IgD-negative memory B cell (primary cell): ENCODE measurements around the gene AGXT2. TPM values are rescaled to one million over a fixed set of nuclear protein-coding genes. Genes with fewer than 3 reads are reported as not detected.

Source experiments
- H3K27ac Mint-ChIP-seq, 3 donors: one replicate each; pipeline ENCODE4 v1.8.0; 2020 to 2022; ENCODE audit warnings: mild to moderate bottlenecking in 3 of 3, mixed read lengths in 3 of 3, moderate library complexity in 1 of 3
- H3K27me3 Mint-ChIP-seq: one replicate; pipeline ENCODE4 v1.8.0; 2021; ENCODE audit warnings: mixed read lengths
- H3K36me3 Mint-ChIP-seq: one replicate; pipeline ENCODE4 v1.8.0; 2020; ENCODE audit warnings: mild to moderate bottlenecking, mixed read lengths
- H3K4me1 Mint-ChIP-seq, 3 donors: one replicate each; pipeline ENCODE4 v1.8.0; 2020 to 2022; ENCODE audit warnings: mixed read lengths in 3 of 3, mild to moderate bottlenecking in 1 of 3
- H3K4me3 Mint-ChIP-seq, 4 donors: one replicate each; pipeline ENCODE4 v1.8.0; 2020 to 2022; ENCODE audit warnings: mild to moderate bottlenecking in 4 of 4, mixed read lengths in 4 of 4, moderate library complexity in 3 of 4
- H3K9me3 Mint-ChIP-seq, 3 donors: one replicate each; pipeline ENCODE4 v1.8.0; 2020 to 2021; ENCODE audit warnings: mixed read lengths in 3 of 3, mild to moderate bottlenecking in 1 of 3
- polyA plus RNA-seq: library from polyadenylated mRNA; unstranded; fragments of 300-500 nt; fragmentation: Illumina TruSeq; gene quantifications from one replicate; pipeline ENCODE4 v1.2.3, GENCODE V29; 2021

AGXT2 gene
- polyA plus RNA-seq, 1 donor from 2014 or later = not detected

GRCh38 chr5:35066260-35066795, 18.6 kb upstream of the AGXT2 start:
- H3K36me3 Mint-ChIP-seq = no peaks in the 10 kb centered on the region
- peaks cover 5 to 9% (median 7%) of the 10 kb centered on the region in 3 donors for H3K4me1 Mint-ChIP-seq
- H3K27ac Mint-ChIP-seq = no peak overlapping the region
- no peak overlapping the region for H3K4me3 Mint-ChIP-seq
- no peaks in the 10 kb centered on the region for H3K27me3 Mint-ChIP-seq
- H3K9me3 Mint-ChIP-seq = no peaks in the 10 kb centered on the region

DNA sequence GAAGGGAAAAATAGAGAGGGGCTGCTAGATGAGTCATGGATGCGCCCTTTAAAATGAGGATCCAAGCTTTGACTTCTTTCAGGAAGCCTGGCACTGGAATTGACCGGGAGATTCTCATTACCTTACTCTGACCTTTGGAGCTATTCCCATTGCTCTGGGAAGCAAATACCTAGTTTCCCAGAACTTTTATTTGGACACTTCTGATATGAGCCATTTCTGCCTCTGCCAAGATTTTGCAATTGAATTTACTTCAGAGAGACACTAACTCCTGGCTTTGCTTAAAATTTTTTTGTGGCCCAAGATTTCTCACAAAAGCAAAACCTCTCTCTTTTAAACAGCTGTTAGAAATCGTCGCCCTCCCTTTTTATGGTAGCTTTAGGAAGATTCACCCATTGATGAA, 15.7 kb upstream of the AGXT2 start:
- no peaks in the 10 kb centered on the region for H3K27me3 Mint-ChIP-seq
- no peaks in the 10 kb centered on the region for H3K9me3 Mint-ChIP-seq
- H3K27ac Mint-ChIP-seq = no peak overlapping the region
- no peaks in the 10 kb centered on the region for H3K36me3 Mint-ChIP-seq
- H3K4me1 Mint-ChIP-seq = peaks cover 5 to 9% (median 7%) of the 10 kb centered on the region in 3 donors
- no peak overlapping the region for H3K4me3 Mint-ChIP-seq

DNA sequence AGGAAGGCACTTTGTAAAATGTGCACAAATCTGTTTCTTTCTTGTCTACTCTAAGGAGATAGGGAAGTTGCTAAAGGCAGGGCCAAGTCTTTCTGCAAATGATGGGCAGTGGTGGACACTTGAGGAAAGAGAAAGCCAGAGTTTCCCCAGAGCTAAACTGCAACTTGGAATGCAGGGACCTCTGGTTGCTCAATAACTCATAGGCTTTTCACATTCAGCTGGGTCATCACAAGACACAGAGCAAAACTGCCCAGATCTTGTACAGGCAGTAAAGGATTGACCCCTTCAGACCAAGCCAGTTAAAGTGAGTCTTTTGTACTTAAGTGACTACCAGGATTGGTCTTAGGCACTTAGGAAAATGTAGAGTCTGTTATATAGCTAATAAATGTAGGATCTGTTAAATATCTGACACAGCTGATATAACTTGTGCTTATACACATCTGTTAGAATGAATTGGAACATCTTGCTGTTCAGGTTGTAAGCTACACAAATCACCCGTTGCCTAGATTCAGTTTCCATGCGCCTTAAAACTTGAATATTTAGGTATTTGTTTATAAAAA, 13.5 kb upstream of the AGXT2 start:
- H3K27me3 Mint-ChIP-seq = peaks cover 2% of the 10 kb centered on the region
- H3K36me3 Mint-ChIP-seq = no peaks in the 10 kb centered on the region
- peaks cover 5 to 7% (median 5%) of the 10 kb centered on the region in 3 donors for H3K4me1 Mint-ChIP-seq
- no peak overlapping the region for H3K4me3 Mint-ChIP-seq
- H3K9me3 Mint-ChIP-seq = no peaks in the 10 kb centered on the region
- no peak overlapping the region for H3K27ac Mint-ChIP-seq

DNA sequence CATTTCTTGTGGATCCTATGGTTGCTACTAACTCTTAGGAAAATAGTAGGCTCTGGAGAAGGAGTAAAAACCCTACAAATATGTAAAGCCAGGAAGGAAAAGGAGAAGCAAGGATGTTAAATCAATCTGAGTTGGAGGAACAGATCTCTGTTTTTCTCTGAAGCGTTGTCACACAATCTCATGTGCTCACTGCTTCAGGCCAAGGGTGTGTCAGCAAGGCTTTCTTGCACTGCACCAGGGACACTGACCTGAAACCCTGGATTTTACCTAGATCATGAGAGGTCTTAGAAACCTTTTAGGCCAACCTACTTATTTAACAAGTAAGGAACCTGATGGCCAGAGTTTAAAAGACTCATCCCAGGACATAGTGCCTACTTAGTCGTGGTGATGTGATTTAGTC, 12.5 kb upstream of the AGXT2 start:
- Mint-ChIP-seq H3K4me1 (no peaks in the 10 kb centered on the region), H3K9me3 (no peaks in the 10 kb centered on the region), H3K27me3 (peaks cover 2% of the 10 kb centered on the region), H3K27ac (no peak overlapping the region), H3K36me3 (no peaks in the 10 kb centered on the region), H3K4me3 (no peak overlapping the region)

DNA sequence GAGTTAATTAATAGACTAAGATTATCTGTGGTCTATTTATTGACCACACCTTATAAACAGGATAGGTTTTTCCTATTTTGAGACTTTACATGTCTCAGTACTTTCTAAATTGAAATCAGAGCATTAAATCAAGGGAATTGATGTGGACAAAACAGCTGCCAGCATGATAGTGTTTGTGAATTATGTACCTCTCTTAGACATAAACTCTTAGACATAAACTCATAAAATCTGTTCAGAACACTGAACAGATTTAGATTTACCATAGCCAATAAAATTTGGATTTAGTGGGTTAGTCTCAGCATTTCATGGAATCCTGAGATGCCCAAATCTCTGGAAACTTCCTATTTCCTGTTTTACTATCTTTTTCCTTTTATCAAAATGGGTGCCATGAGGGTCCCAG, 11.5 kb upstream of the AGXT2 start:
- Mint-ChIP-seq H3K9me3 (no peaks in the 10 kb centered on the region), H3K27ac (no peak overlapping the region), H3K4me3 (no peak overlapping the region), H3K4me1 (no peaks in the 10 kb centered on the region), H3K27me3 (peaks cover 6% of the 10 kb centered on the region), H3K36me3 (no peaks in the 10 kb centered on the region)

DNA sequence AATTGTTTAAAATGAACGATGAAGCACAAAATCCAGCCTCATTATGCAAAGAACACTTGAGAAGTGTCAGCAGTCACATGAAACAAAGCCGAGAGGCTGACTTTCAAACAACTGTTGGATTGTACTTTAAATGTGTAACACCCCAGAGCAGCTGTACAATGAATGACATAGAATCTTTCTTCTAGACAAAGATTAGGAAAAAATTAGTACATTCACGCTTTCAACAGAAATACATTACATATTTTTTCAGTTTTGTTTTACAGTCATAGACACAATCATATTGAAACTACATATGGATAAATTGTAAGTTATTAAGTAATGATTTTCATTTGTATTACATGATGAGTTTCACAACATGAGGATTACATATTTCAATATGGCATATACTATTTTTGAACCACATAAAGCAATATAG, 10.6 kb upstream of the AGXT2 start:
- no peaks in the 10 kb centered on the region for H3K4me1 Mint-ChIP-seq
- H3K36me3 Mint-ChIP-seq = no peaks in the 10 kb centered on the region
- no peak overlapping the region for H3K27ac Mint-ChIP-seq
- no peak overlapping the region for H3K4me3 Mint-ChIP-seq
- H3K9me3 Mint-ChIP-seq = no peaks in the 10 kb centered on the region
- H3K27me3 Mint-ChIP-seq = peaks cover 6% of the 10 kb centered on the region

- Mint-ChIP-seq H3K27me3 (peaks cover 8% of the 10 kb centered on the region), H3K27ac (no peak overlapping the region)
These were observed 8.9 kb upstream of the AGXT2 start for GRCh38 chr5:35056686-35057085.

DNA sequence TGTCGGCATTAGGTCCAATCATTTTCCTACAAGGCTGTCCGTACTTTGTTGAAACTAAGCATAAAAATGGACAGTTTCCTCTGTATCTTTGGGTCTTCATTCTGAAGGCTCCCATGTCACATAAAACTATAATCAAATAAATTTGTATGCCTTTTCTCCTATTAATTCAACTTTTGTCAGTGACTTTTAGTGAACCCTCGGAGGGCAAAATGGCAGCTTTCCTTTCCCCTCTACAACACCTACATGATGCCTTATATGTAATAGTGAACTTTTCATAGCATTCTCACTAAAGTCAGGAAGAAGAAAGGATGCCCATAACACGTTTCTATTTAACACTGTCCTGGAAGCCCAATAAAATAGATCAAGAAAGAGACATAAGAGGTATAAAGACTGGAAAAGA, 5.1 kb upstream of the AGXT2 start:
- H3K27me3 Mint-ChIP-seq = peaks cover 8% of the 10 kb centered on the region
- H3K27ac Mint-ChIP-seq = no peak overlapping the region
- H3K4me3 Mint-ChIP-seq = no peak overlapping the region
- H3K9me3 Mint-ChIP-seq = no peaks in the 10 kb centered on the region
- no peaks in the 10 kb centered on the region for H3K36me3 Mint-ChIP-seq
- H3K4me1 Mint-ChIP-seq = no peaks in the 10 kb centered on the region

More at GRCh38 chr5:35056686-35057085, 8.9 kb upstream of the AGXT2 start:
- H3K9me3 Mint-ChIP-seq = no peaks in the 10 kb centered on the region
- no peak overlapping the region for H3K4me3 Mint-ChIP-seq
- H3K36me3 Mint-ChIP-seq = no peaks in the 10 kb centered on the region
- H3K4me1 Mint-ChIP-seq = no peaks in the 10 kb centered on the region

DNA sequence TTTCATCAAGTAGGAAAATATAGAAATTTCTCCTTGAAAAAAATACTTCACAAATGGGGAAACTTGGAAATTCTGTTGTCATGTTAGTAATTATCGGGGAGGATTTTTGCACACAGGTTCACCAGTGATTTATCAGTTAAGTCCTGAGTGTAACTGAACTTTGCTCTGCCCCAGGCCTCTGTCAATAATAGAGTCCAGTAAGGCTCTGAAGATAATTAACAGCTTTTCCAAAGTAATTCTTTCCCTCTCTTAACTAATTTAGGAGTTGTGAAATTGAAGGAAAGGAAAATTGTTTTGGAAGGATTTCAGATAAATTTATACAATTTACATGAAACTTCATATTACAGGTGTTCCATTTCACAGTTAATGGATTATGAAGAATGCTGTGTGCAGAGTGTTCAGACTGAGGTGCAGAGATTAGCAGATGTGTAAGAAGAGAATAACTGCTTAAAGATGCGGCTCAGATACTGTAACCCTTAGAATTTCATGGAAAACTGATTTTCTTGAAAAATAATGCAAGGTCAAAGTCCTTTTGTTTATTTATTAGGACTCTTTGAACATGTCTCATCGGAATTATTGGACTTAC, 2.9 kb upstream of the AGXT2 start:
- Mint-ChIP-seq H3K4me3 (no peak overlapping the region), H3K4me1 (no peaks in the 10 kb centered on the region), H3K36me3 (peaks cover 2% of the 10 kb centered on the region), H3K27me3 (peaks cover 10% of the 10 kb centered on the region), H3K27ac (no peak overlapping the region), H3K9me3 (no peaks in the 10 kb centered on the region)

DNA sequence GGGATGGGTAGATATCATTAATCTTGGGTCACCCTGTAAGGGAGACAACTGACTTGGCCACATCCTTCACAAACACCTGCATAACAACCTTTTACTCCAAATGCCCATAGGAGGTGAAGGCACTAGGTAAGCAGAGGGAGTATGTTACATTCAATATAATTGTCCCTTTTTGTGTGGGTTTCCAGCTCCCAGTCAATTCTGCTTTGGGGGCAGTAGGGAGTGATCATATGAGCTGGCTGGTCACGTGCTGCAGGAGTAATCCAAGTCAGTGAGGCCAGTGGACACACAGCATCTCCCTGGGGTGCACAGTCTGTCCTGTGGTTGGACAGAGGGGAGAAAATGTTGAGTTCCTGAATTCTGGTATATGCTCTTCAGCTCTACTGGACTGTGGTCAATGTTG, 1.2 kb upstream of the AGXT2 start:
- Mint-ChIP-seq H3K4me1 (no peaks in the 10 kb centered on the region), H3K27me3 (peaks cover 8% of the 10 kb centered on the region), H3K36me3 (peaks cover 2% of the 10 kb centered on the region), H3K27ac (no peak overlapping the region), H3K9me3 (no peaks in the 10 kb centered on the region), H3K4me3 (no peak overlapping the region)

- H3K4me3 Mint-ChIP-seq = no peak overlapping the region
- H3K36me3 Mint-ChIP-seq = peaks cover 2% of the 10 kb centered on the region
- H3K4me1 Mint-ChIP-seq = no peaks in the 10 kb centered on the region
- peaks cover 6% of the 10 kb centered on the region for H3K27me3 Mint-ChIP-seq
- H3K27ac Mint-ChIP-seq = no peak overlapping the region
- no peaks in the 10 kb centered on the region for H3K9me3 Mint-ChIP-seq
These were observed 975 bp downstream of the AGXT2 start for GRCh38 chr5:35046774-35047173.

DNA sequence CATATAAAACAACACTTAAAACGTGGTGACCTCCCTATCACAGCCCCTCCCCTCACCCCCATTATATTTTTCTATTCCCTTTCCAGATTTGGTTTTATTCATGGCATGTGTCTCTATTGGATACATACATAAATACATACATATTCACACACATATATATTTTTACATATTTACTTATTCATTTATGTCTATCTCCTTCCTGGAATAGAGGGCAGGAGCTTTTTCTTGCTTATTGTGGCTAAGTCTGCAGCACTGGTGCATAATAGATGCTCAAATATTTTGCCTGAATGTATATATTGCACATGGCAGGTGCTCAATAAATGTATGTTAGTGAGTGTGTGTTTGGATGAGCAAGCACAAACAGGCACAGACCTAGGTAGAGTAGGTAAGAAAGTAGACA, 2.5 kb downstream of the AGXT2 start:
- H3K36me3 Mint-ChIP-seq = peaks cover 2% of the 10 kb centered on the region
- H3K4me1 Mint-ChIP-seq = no peaks in the 10 kb centered on the region
- H3K9me3 Mint-ChIP-seq = no peaks in the 10 kb centered on the region
- H3K27me3 Mint-ChIP-seq = peaks cover 10% of the 10 kb centered on the region
- no peak overlapping the region for H3K27ac Mint-ChIP-seq
- H3K4me3 Mint-ChIP-seq = no peak overlapping the region

DNA sequence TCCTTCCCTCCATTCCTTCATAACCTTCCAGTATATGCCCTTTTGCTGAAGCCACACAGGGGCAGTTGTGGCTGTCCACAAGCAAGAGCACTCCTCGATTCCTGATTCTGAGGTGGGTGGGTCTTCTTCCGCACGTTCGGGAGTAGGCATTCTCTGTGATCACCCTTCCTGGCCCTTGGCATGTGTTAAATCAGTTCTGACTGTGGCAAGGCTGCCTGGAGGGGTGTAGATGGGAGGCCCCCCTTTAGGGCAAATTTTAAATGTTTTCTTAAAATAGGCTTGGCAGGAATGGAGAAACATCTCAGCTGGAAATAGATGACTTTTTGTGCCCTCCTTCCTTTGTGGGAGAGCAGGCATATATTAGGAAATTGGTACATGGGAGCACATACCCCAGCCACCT, 3.1 kb downstream of the AGXT2 start:
- Mint-ChIP-seq H3K36me3 (peaks cover 2% of the 10 kb centered on the region), H3K4me3 (no peak overlapping the region), H3K9me3 (no peaks in the 10 kb centered on the region), H3K27ac (peak overlapping the region in 1 of 3 donors; percentile 33), H3K27me3 (peaks cover 10% of the 10 kb centered on the region), H3K4me1 (no peaks in the 10 kb centered on the region)

DNA sequence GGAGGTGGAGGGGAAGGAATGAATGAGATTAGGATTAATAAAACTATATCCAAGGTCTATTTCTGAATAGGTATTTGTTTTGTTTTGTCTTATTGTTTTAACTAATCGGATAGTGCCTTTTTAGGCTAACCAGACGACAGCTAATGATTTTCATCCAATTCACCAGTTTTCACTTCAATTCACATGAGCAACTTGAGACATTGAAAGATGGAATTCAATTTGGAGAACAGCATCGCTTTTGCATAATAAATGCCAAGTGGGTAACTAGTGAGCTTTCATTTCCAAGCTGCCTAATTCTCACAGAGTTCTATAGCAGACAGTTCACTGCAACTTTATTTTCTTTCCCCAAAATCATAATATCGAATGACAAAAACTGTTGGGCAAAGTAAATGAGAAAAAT, 5.0 kb downstream of the AGXT2 start:
- no peaks in the 10 kb centered on the region for H3K9me3 Mint-ChIP-seq
- no peaks in the 10 kb centered on the region for H3K4me1 Mint-ChIP-seq
- peaks cover 10% of the 10 kb centered on the region for H3K27me3 Mint-ChIP-seq
- H3K27ac Mint-ChIP-seq = no peak overlapping the region
- no peak overlapping the region for H3K4me3 Mint-ChIP-seq
- H3K36me3 Mint-ChIP-seq = peaks cover 2% of the 10 kb centered on the region

- H3K4me3 Mint-ChIP-seq = no peak overlapping the region
- H3K9me3 Mint-ChIP-seq = no peaks in the 10 kb centered on the region
- no peaks in the 10 kb centered on the region for H3K36me3 Mint-ChIP-seq
- H3K27ac Mint-ChIP-seq = no peak overlapping the region
- no peaks in the 10 kb centered on the region for H3K4me1 Mint-ChIP-seq
- peaks cover 6% of the 10 kb centered on the region for H3K27me3 Mint-ChIP-seq
These were observed 6.5 kb downstream of the AGXT2 start for GRCh38 chr5:35041261-35041660.

DNA sequence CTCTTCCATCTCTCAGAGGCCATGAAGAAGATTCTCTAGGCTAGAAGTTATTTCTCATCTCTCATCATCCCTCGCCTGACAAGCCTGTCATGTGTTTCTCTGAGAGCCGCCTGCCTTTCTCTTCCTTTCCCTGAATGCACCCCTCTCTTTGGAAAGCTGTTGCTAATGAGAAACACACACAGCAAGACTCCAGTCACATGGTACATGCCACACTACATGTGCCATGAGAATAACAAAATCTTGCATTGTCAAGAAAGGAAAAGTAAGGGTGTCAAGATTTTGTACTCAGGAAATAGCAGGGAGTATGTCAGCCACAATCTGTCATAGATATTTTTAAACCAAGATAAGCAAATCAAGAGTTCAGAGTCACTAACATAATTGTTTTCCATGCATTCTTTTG, 8.9 kb downstream of the AGXT2 start:
- H3K9me3 Mint-ChIP-seq = no peaks in the 10 kb centered on the region
- no peaks in the 10 kb centered on the region for H3K36me3 Mint-ChIP-seq
- no peak overlapping the region for H3K4me3 Mint-ChIP-seq
- H3K4me1 Mint-ChIP-seq = no peaks in the 10 kb centered on the region
- H3K27me3 Mint-ChIP-seq = peaks cover 4% of the 10 kb centered on the region
- H3K27ac Mint-ChIP-seq = no peak overlapping the region
